Lower leg skin (tissue), 4 donors: ENCODE measurements around the gene NXPH3. TPM values are rescaled to one million over a fixed set of nuclear protein-coding genes. Genes with fewer than 3 reads are reported as not detected.

Experiments
- DNase-seq, 2 donors: peaks; one replicate each; pipeline ENCODE4 v3.0.0-alpha.2; 2019; ENCODE audit warnings: low spot score in 2 of 2
- H3K4me3 ChIP-seq: fragments of 200-600 bp; sonication (generic); 2 replicates; pipeline ENCODE4 v1.5.1; 2017; ENCODE audit warnings: mild to moderate bottlenecking, low read depth; ENCODE audit not compliant: poor library complexity, severe bottlenecking
- POLR2A ChIP-seq, 2 donors: fragments of 450-650 bp; IDR thresholded peaks; one replicate each; pipeline ENCODE4 v1.6.1; 2016 to 2017; ENCODE audit warnings: antibody characterized with exemption in 2 of 2, mild to moderate bottlenecking in 1 of 2, moderate library complexity in 1 of 2
- WGBS, 2 donors: methylation state at CpG; one replicate each; pipeline ENCODE4 v1.1.5; 2018; 5-methylcytosine and 5-hydroxymethylcytosine counted together
- intact Hi-C: fragments of 100-400 bp; cut with DNase I; formaldehyde crosslinking; loops from one replicate; pipeline ENCODE4 v1.15.0; 2023; ENCODE audit warnings: low total_unique reads
- total RNA-seq, 4 donors: library from RNA; depleted of rRNA; stranded (reverse); fragments of >200 nt; gene quantifications; one replicate each; pipeline ENCODE4 v1.1.0, GENCODE V29; 2016
- TF ChIP-seq, protein P1 (sequence below), 3 donors: fragments of 450-650 bp; IDR thresholded peaks; one replicate each; pipeline ENCODE4 v1.5.1; 2016; ENCODE audit warnings: antibody characterized with exemption in 3 of 3, mild to moderate bottlenecking in 3 of 3, moderate library complexity in 2 of 3

Gene NXPH3
- total RNA-seq, 4 donors from 2014 or later = 0.34 to 6.6 (median 2.7) TPM

DNA sequence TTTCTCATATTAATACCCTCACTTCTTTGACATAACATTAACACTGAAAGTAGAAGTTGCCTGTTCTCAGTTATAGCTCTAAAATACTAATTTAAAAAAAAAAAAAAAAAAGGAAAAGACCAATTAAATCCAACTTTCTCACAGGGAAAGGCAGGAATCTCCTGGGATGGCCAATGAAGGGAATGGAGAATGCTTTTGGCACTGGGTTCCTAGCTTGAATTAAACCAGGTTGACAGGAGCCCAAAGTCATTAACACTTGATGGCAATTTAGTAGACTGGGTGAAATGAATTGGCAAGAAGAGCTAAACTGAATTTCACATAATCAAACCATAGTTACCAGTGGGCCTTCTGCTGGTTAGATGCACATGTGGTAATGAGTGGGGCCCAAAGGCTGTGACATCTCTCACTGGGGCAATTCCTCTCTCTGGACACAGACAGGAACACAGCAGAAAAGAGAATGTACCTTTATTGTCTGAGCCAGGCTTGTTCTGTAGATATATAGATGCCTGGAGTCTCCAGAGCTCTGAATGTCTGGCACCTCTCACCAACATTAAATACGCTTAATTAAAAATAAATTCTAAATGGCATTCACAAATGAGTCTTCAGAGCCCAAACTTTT is 37.6 kb downstream of the NXPH3 start:
- 96 to 97% methylated on average over 1 of the region's 1 CpG for WGBS, 2 donors
- H3K4me3 ChIP-seq = no peak overlapping the region
- intact Hi-C loops = no loop called here
- TF ChIP-seq POLR2A (IDR thresholded peaks at IDR 0.05) = no peak
- TF ChIP-seq, protein P1, sequence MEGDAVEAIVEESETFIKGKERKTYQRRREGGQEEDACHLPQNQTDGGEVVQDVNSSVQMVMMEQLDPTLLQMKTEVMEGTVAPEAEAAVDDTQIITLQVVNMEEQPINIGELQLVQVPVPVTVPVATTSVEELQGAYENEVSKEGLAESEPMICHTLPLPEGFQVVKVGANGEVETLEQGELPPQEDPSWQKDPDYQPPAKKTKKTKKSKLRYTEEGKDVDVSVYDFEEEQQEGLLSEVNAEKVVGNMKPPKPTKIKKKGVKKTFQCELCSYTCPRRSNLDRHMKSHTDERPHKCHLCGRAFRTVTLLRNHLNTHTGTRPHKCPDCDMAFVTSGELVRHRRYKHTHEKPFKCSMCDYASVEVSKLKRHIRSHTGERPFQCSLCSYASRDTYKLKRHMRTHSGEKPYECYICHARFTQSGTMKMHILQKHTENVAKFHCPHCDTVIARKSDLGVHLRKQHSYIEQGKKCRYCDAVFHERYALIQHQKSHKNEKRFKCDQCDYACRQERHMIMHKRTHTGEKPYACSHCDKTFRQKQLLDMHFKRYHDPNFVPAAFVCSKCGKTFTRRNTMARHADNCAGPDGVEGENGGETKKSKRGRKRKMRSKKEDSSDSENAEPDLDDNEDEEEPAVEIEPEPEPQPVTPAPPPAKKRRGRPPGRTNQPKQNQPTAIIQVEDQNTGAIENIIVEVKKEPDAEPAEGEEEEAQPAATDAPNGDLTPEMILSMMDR (IDR thresholded peaks at IDR 0.05) = no peak
- DNase-seq = no peak

DNA sequence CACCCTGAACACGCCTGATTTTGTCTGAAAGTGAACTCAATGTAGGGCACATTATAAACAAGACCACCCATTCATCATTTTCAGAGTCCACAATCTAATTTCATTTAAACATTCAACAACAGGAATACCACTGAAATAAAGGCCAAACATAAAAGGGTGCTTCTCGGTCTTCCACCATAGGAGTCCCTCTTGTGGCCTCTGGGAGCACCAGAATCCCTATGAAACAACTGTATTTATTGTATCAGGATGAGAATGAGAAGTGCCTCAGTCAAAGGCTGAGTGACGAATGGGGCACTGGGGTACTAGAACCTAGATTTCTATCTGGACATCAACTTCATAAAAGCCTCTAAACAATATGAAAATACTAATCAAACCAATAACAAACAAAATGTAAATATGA is 40.4 kb downstream of the NXPH3 start:
- DNase-seq = no peak
- intact Hi-C loops = no loop called here
- no peak overlapping the region for H3K4me3 ChIP-seq
- TF ChIP-seq, protein P1 (IDR thresholded peaks at IDR 0.05) = no peak
- TF ChIP-seq POLR2A (IDR thresholded peaks at IDR 0.05) = no peak
- WGBS, 2 donors = 69 to 72% methylated on average over 3 of the region's 3 CpGs

DNA sequence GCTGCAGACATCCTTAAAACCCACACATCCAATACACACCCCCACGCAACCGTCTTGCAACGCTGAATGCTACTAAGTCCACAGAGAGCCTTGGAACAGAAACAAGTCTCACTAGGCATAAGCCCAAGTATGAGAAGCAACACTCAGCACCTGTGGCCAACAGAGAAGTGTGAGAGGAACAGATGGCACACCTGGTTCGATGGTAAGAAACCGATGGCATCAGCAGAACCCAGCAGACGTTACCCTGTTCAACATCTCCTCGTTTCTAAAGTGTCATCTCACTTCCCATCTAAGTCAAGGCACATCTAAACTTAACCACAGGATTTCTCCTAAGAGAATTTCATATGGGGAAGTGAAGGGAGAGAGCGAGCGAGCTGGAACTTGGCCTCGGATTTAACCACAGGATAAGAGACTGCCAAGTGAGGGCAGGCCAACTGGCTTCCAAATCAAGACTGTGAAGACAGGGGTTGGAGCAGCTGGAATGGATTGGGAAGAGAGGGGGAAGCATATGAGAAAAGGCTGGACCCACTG is 41.0 kb downstream of the NXPH3 start:
- TF ChIP-seq, protein P1 (IDR thresholded peaks at IDR 0.05) = no peak
- no peak for TF ChIP-seq POLR2A (IDR thresholded peaks at IDR 0.05)
- intact Hi-C loops = no loop called here
- no peak overlapping the region for H3K4me3 ChIP-seq
- peak; percentile 51 to 90 for DNase-seq
- WGBS, 2 donors = 23 to 33% methylated on average over 10 of the region's 10 CpGs

DNA sequence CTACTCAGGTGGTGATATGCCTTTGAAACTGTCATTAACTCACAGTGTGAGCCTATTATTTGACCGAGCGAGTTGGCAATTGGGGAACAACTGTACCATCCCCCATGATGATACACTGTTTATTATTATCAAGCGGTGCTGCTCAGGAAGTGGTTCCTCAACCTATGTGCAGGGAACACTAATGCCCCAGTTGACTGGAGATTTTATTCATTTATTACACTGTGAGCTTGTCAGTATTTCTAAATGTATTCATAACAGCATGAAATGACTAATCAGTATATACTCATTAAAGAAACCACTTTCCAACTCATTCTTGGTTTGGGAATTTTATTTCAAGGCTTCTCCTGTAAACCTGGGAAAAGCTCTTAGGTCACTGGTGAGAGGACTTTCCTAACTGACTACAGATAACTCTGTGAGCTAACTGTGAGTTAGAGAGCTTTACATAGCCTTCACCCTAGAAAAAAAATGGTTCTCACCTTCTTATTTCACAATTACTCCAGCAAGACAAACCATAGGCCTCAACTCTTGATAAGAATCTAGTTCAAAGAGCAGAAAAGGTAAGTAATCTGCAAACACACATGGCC is 42.4 kb downstream of the NXPH3 start:
- intact Hi-C loops = no loop called here
- DNase-seq = no peak
- WGBS, 2 donors = 81 to 90% methylated on average over 3 of the region's 3 CpGs
- TF ChIP-seq POLR2A (IDR thresholded peaks at IDR 0.05) = no peak
- TF ChIP-seq, protein P1 (IDR thresholded peaks at IDR 0.05) = no peak
- no peak overlapping the region for H3K4me3 ChIP-seq

DNA sequence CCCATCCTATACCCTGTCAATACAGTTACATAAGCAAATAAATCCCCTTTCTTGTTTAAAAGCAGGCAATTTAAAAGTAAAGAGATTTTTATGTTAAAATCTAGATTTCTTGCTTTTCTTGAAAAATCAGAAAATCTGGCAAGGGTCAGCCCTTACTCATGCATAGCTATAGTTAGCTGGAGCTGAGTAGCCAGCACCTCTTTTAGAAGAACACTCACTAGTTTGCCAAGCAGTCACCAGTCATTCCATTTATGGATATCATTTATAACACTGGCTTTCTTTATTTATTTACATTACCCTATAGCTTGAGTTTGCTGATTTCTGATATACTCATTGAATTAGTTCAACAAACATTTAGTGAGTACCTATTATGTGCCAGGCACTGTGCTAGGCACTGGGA is 45.7 kb downstream of the NXPH3 start:
- DNase-seq = no peak
- H3K4me3 ChIP-seq = no peak overlapping the region
- TF ChIP-seq POLR2A (IDR thresholded peaks at IDR 0.05) = no peak
- TF ChIP-seq, protein P1 (IDR thresholded peaks at IDR 0.05) = no peak
- intact Hi-C loops = no loop called here
